Body of pancreas (tissue), 4 donors: ENCODE results near the gene CEP104.

ENCODE experiments used
- CTCF ChIP-seq, 7 experiments: fragments of 450-650 bp in 4 of 7; fragments of 200-600 bp in 3 of 7; sonication (generic) in 3 of 7; IDR thresholded peaks; one replicate each; pipeline ENCODE4 v1.5.1; 2016 to 2019; ENCODE audit warnings: antibody characterized with exemption in 7 of 7
- POLR2A ChIP-seq, 3 donors: fragments of 450-650 bp; IDR thresholded peaks; one replicate each; pipeline ENCODE4 v1.6.1; 2016; ENCODE audit warnings: antibody characterized with exemption in 3 of 3, mild to moderate bottlenecking in 2 of 3

- TF ChIP-seq POLR2A (IDR thresholded peaks at IDR 0.05) (no peak), CTCF (IDR thresholded peaks at IDR 0.05) (no peak)
These were observed 36.2 kb upstream of the CEP104 start for GRCh38 chr1:3893190-3893589.
